WTC11 (cell line): ENCODE data around the gene TMEM225B. TPM values are rescaled to one million over a fixed set of nuclear protein-coding genes. Genes with fewer than 3 reads are reported as not detected.

Source experiments
- ATAC-seq: fragments of 200-7000 bp; cut with Tn5 transposase; 2 replicates; pipeline ENCODE4 v1.10.0; 2021; ENCODE audit warnings: mild to moderate bottlenecking, moderate library complexity
- CTCF ChIA-PET: fragments of 300-600 bp; sonication (Branson Sonifier 250); formaldehyde crosslinking; loops from one replicate; lab custom pipeline; 2021; ENCODE audit warnings: antibody characterized with exemption; lab: Charles Lee
- POLR2A ChIA-PET: fragments of 350-600 bp; sonication (Branson Sonifier 250); formaldehyde crosslinking; loops from one replicate; lab custom pipeline; 2021; ENCODE audit warnings: antibody characterized with exemption; lab: Charles Lee
- DNase-seq: peaks from one replicate; pipeline ENCODE4 v3.0.0; 2021; ENCODE audit warnings: low spot score
- H3K27ac Mint-ChIP-seq: 2 replicates; pipeline ENCODE4 v1.8.0; 2021; ENCODE audit warnings: mixed read lengths
- H3K27me3 Mint-ChIP-seq: 2 replicates; pipeline ENCODE4 v1.8.0; 2021; ENCODE audit warnings: low read depth, mild to moderate bottlenecking, moderate library complexity, mixed read lengths
- H3K36me3 Mint-ChIP-seq: 2 replicates; pipeline ENCODE4 v1.8.0; 2021; ENCODE audit warnings: mixed read lengths
- H3K4me1 Mint-ChIP-seq: 2 replicates; pipeline ENCODE4 v1.8.0; 2022; ENCODE audit warnings: mixed read lengths
- H3K4me3 Mint-ChIP-seq: 2 replicates; pipeline ENCODE4 v1.8.0; 2021; ENCODE audit warnings: mild to moderate bottlenecking, moderate library complexity, mixed read lengths
- H3K9me3 Mint-ChIP-seq: 2 replicates; pipeline ENCODE4 v1.8.0; 2021; ENCODE audit warnings: mixed read lengths
- CREB1 ChIP-seq: sonication (generic); formaldehyde crosslinking; IDR thresholded peaks from 2 replicates; pipeline ENCODE4 v1.8.0; 2023; ENCODE audit warnings: mild to moderate bottlenecking, missing genetic modification reagents
- ELF4 ChIP-seq: sonication (generic); formaldehyde crosslinking; IDR thresholded peaks from 2 replicates; pipeline ENCODE4 v1.8.1; 2022; ENCODE audit warnings: low read depth, mild to moderate bottlenecking, moderate library complexity, missing genetic modification reagents
- ESRRA ChIP-seq: sonication (generic); formaldehyde crosslinking; IDR thresholded peaks from 2 replicates; pipeline ENCODE4 v1.8.1; 2022; ENCODE audit warnings: mild to moderate bottlenecking, missing genetic modification reagents, borderline replicate concordance
- FOXK1 ChIP-seq: sonication (generic); formaldehyde crosslinking; IDR thresholded peaks from 2 replicates; pipeline ENCODE4 v1.8.0; 2022; ENCODE audit warnings: mild to moderate bottlenecking, moderate library complexity, missing genetic modification reagents
- FOXP1 ChIP-seq: sonication (generic); formaldehyde crosslinking; IDR thresholded peaks from 2 replicates; pipeline ENCODE4 v1.8.0; 2022; ENCODE audit warnings: missing genetic modification reagents, mild to moderate bottlenecking, moderate library complexity, borderline replicate concordance
- GRHL2 ChIP-seq: fragments of 250-450 bp; sonication (Bioruptor Pico); IDR thresholded peaks from 2 replicates; pipeline ENCODE4 v1.8.0; 2022; ENCODE audit warnings: mild to moderate bottlenecking, moderate library complexity; ENCODE audit not compliant: insufficient replicate concordance, severe bottlenecking
- JAZF1 ChIP-seq: fragments of 250-450 bp; sonication (Bioruptor Pico); IDR thresholded peaks from 2 replicates; pipeline ENCODE4 v1.9.0; 2021; ENCODE audit warnings: moderate library complexity, mild to moderate bottlenecking, inconsistent platforms
- NFATC4 ChIP-seq: fragments of 250-450 bp; sonication (Bioruptor Pico); IDR thresholded peaks from 2 replicates; pipeline ENCODE4 v1.9.0; 2021; ENCODE audit warnings: mild to moderate bottlenecking
- NR1H2 ChIP-seq: sonication (generic); formaldehyde crosslinking; IDR thresholded peaks from 2 replicates; pipeline ENCODE4 v1.9.0; 2021; ENCODE audit warnings: mild to moderate bottlenecking, moderate library complexity, missing genetic modification reagents
- SMAD4 ChIP-seq: sonication (generic); formaldehyde crosslinking; IDR thresholded peaks from 2 replicates; pipeline ENCODE4 v1.8.0; 2022; ENCODE audit warnings: mild to moderate bottlenecking, missing genetic modification reagents
- TEAD4 ChIP-seq: sonication (generic); formaldehyde crosslinking; IDR thresholded peaks from 2 replicates; pipeline ENCODE4 v1.8.0; 2022; ENCODE audit warnings: mild to moderate bottlenecking, missing genetic modification reagents
- TP53 ChIP-seq: sonication (generic); formaldehyde crosslinking; IDR thresholded peaks from 2 replicates; pipeline ENCODE4 v1.8.1; 2023; ENCODE audit warnings: mild to moderate bottlenecking, missing genetic modification reagents
- ZNF138 ChIP-seq: sonication (generic); formaldehyde crosslinking; conservative IDR thresholded peaks from 2 replicates; pipeline ENCODE4 v1.8.1; 2022; ENCODE audit warnings: mild to moderate bottlenecking, moderate library complexity, missing genetic modification reagents
- ZNF219 ChIP-seq: sonication (generic); formaldehyde crosslinking; IDR thresholded peaks from 2 replicates; pipeline ENCODE4 v1.8.0; 2023; ENCODE audit warnings: missing genetic modification reagents, mild to moderate bottlenecking, borderline replicate concordance
- ZNF232 ChIP-seq: sonication (generic); formaldehyde crosslinking; IDR thresholded peaks from 2 replicates; pipeline ENCODE4 v1.8.0; 2022; ENCODE audit warnings: mild to moderate bottlenecking, missing genetic modification reagents
- ZNF263 ChIP-seq: sonication (generic); formaldehyde crosslinking; IDR thresholded peaks from 2 replicates; pipeline ENCODE4 v1.8.1; 2022; ENCODE audit warnings: low read depth, mild to moderate bottlenecking, moderate library complexity, missing genetic modification reagents
- ZNF396 ChIP-seq: fragments of 250-450 bp; sonication (Bioruptor Pico); IDR thresholded peaks from 2 replicates; pipeline ENCODE4 v1.8.0; 2021; ENCODE audit warnings: mild to moderate bottlenecking, moderate library complexity, borderline replicate concordance
- total RNA-seq: library from RNA; stranded (reverse); gene quantifications from 3 replicates; pipeline ENCODE4 v1.2.3, GENCODE V29; 2021
- TF ChIP-seq, protein P1 (sequence below): sonication (generic); formaldehyde crosslinking; conservative IDR thresholded peaks from 2 replicates; pipeline ENCODE4 v1.8.1; 2022; ENCODE audit warnings: mild to moderate bottlenecking, missing genetic modification reagents
- TF ChIP-seq, protein P2 (sequence below): sonication (generic); formaldehyde crosslinking; IDR thresholded peaks from 2 replicates; pipeline ENCODE4 v1.8.1; 2023; ENCODE audit warnings: mild to moderate bottlenecking, missing genetic modification reagents
- TF ChIP-seq, protein P3 (sequence below): sonication (generic); formaldehyde crosslinking; IDR thresholded peaks from 2 replicates; pipeline ENCODE4 v1.8.0; 2022; ENCODE audit warnings: mild to moderate bottlenecking, missing genetic modification reagents
- TF ChIP-seq, protein P4 (sequence below): fragments of 250-450 bp; sonication (Bioruptor Pico); IDR thresholded peaks from 2 replicates; pipeline ENCODE4 v1.8.0; 2021; ENCODE audit warnings: mild to moderate bottlenecking
- TF ChIP-seq, protein P5 (sequence below): sonication (generic); formaldehyde crosslinking; IDR thresholded peaks from 2 replicates; pipeline ENCODE4 v1.8.1; 2022; ENCODE audit warnings: missing genetic modification reagents, borderline replicate concordance
- TF ChIP-seq, protein P6 (sequence below): sonication (generic); formaldehyde crosslinking; IDR thresholded peaks from 2 replicates; pipeline ENCODE4 v1.8.0; 2023; ENCODE audit warnings: missing genetic modification reagents
- TF ChIP-seq, protein P7 (sequence below): sonication (generic); formaldehyde crosslinking; IDR thresholded peaks from 2 replicates; pipeline ENCODE4 v1.8.0; 2023; ENCODE audit warnings: mild to moderate bottlenecking, missing genetic modification reagents

TMEM225B gene
- total RNA-seq, 1 experiment from 2014 or later: 0.81 TPM

DNA sequence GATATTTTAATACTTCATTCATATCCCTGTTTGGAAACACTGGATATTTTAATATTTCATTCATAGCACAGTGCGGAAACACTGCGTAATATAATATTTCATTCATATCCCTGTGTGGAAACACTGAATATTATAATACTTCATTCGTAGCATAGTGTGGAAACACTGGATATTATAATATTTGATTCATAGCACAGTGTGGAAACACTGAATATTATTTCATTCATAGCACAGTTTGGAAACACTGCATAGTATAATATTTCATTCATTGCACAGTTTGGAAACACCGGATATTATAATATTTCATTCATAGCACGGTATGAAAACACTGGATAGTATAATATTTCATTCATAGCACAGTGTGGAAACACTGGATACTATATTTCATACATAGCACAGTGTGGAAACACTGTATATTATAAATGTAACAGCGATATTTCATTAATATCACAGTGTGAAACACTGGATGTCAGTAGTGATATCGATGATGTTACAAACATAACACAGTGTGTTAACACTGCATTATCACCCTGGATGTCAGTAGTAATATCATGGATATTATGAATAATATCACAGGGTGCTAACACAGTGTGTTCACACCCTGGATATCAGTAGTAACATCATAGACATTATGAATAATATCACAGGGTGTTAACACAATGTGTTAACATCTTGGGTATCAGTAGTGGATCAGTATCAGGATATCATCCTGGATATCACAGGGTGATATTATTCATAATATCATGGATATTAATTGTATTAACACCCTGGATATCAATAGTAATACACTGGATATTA, 2.9 kb upstream of the TMEM225B start:
- Mint-ChIP-seq H3K36me3 (no peaks in the 10 kb centered on the region), H3K27me3 (no peaks in the 10 kb centered on the region), H3K27ac (no peak overlapping the region), H3K4me1 (no peaks in the 10 kb centered on the region), H3K9me3 (peaks cover 17% of the 10 kb centered on the region), H3K4me3 (no peak overlapping the region)
- ChIA-PET POLR2A (no interaction called here), CTCF (no interaction called here)
- DNase-seq (no peak), ATAC-seq (no peak)
- TF ChIP-seq TEAD4 (CRISPR knock-in tag) (no peak), JAZF1 (CRISPR knock-in tag) (no peak), FOXK1 (CRISPR knock-in tag) (no peak), ELF4 (no peak), ESRRA (no peak), GRHL2 (CRISPR knock-in tag) (no peak), NR1H2 (no peak), SMAD4 (CRISPR knock-in tag) (no peak), ZNF263 (no peak), TP53 (CRISPR knock-in tag) (no peak), CREB1 (CRISPR knock-in tag) (no peak), ZNF219 (CRISPR knock-in tag) (no peak)
- TF ChIP-seq, protein P1, sequence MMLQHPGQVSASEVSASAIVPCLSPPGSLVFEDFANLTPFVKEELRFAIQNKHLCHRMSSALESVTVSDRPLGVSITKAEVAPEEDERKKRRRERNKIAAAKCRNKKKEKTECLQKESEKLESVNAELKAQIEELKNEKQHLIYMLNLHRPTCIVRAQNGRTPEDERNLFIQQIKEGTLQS: no peak
- TF ChIP-seq, protein P2, sequence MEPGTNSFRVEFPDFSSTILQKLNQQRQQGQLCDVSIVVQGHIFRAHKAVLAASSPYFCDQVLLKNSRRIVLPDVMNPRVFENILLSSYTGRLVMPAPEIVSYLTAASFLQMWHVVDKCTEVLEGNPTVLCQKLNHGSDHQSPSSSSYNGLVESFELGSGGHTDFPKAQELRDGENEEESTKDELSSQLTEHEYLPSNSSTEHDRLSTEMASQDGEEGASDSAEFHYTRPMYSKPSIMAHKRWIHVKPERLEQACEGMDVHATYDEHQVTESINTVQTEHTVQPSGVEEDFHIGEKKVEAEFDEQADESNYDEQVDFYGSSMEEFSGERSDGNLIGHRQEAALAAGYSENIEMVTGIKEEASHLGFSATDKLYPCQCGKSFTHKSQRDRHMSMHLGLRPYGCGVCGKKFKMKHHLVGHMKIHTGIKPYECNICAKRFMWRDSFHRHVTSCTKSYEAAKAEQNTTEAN (CRISPR knock-in tag): no peak
- TF ChIP-seq, protein P3, sequence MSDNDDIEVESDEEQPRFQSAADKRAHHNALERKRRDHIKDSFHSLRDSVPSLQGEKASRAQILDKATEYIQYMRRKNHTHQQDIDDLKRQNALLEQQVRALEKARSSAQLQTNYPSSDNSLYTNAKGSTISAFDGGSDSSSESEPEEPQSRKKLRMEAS (CRISPR knock-in tag): no peak
- TF ChIP-seq, protein P4, sequence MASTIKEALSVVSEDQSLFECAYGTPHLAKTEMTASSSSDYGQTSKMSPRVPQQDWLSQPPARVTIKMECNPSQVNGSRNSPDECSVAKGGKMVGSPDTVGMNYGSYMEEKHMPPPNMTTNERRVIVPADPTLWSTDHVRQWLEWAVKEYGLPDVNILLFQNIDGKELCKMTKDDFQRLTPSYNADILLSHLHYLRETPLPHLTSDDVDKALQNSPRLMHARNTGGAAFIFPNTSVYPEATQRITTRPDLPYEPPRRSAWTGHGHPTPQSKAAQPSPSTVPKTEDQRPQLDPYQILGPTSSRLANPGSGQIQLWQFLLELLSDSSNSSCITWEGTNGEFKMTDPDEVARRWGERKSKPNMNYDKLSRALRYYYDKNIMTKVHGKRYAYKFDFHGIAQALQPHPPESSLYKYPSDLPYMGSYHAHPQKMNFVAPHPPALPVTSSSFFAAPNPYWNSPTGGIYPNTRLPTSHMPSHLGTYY (CRISPR knock-in tag): no peak
- TF ChIP-seq, protein P5, sequence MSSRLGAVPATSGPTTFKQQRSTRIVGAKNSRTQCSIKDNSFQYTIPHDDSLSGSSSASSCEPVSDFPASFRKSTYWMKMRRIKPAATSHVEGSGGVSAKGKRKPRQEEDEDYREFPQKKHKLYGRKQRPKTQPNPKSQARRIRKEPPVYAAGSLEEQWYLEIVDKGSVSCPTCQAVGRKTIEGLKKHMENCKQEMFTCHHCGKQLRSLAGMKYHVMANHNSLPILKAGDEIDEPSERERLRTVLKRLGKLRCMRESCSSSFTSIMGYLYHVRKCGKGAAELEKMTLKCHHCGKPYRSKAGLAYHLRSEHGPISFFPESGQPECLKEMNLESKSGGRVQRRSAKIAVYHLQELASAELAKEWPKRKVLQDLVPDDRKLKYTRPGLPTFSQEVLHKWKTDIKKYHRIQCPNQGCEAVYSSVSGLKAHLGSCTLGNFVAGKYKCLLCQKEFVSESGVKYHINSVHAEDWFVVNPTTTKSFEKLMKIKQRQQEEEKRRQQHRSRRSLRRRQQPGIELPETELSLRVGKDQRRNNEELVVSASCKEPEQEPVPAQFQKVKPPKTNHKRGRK (CRISPR knock-in tag): no peak
- TF ChIP-seq, protein P6, sequence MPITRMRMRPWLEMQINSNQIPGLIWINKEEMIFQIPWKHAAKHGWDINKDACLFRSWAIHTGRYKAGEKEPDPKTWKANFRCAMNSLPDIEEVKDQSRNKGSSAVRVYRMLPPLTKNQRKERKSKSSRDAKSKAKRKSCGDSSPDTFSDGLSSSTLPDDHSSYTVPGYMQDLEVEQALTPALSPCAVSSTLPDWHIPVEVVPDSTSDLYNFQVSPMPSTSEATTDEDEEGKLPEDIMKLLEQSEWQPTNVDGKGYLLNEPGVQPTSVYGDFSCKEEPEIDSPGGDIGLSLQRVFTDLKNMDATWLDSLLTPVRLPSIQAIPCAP: no peak

DNA sequence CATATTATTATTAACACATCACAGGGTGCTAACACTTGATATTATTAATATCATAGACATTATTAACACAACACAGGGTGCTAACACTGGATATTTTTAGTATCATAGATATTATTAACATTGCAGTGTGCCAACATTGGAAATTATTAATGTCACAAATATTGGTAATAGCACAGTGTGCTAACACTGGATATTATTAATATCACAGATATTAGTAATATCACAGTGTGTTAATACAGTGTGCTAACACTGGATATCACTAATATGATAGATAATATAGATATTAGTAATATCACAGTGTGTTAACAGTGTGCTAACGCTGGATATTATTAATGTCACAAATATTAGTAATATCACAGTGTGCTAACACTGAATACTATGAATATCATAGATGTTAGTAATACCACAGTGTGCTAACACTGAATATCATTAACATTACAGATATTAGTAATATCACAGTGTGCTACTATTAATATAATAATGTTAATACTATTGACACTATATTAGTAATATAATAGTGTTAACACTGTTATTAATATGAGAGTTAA, 1.6 kb upstream of the TMEM225B start:
- Mint-ChIP-seq H3K27ac (no peak overlapping the region), H3K27me3 (no peaks in the 10 kb centered on the region; the same call in 1 of the 2 replicates), H3K4me1 (no peaks in the 10 kb centered on the region), H3K4me3 (no peak overlapping the region), H3K36me3 (no peaks in the 10 kb centered on the region), H3K9me3 (peaks cover 17% of the 10 kb centered on the region)
- ChIA-PET POLR2A (no interaction called here), CTCF (no interaction called here)
- DNase-seq: no peak
- ATAC-seq: no peak
- TF ChIP-seq, protein P7, sequence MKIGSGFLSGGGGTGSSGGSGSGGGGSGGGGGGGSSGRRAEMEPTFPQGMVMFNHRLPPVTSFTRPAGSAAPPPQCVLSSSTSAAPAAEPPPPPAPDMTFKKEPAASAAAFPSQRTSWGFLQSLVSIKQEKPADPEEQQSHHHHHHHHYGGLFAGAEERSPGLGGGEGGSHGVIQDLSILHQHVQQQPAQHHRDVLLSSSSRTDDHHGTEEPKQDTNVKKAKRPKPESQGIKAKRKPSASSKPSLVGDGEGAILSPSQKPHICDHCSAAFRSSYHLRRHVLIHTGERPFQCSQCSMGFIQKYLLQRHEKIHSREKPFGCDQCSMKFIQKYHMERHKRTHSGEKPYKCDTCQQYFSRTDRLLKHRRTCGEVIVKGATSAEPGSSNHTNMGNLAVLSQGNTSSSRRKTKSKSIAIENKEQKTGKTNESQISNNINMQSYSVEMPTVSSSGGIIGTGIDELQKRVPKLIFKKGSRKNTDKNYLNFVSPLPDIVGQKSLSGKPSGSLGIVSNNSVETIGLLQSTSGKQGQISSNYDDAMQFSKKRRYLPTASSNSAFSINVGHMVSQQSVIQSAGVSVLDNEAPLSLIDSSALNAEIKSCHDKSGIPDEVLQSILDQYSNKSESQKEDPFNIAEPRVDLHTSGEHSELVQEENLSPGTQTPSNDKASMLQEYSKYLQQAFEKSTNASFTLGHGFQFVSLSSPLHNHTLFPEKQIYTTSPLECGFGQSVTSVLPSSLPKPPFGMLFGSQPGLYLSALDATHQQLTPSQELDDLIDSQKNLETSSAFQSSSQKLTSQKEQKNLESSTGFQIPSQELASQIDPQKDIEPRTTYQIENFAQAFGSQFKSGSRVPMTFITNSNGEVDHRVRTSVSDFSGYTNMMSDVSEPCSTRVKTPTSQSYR (CRISPR knock-in tag): no peak
- TF ChIP-seq ZNF138 (CRISPR knock-in tag) (no peak), ZNF396 (no peak), CREB1 (CRISPR knock-in tag) (no peak), ZNF232 (CRISPR knock-in tag) (no peak), FOXP1 (CRISPR knock-in tag) (no peak), NFATC4 (no peak)
- TF ChIP-seq, protein P6: no peak
